Esophagus squamous epithelium (tissue), 4 donors: Measurements from ENCODE around the gene PADI6.

Experiments used
- CTCF ChIP-seq, 6 experiments: fragments of 450-650 bp in 4 of 6; fragments of 200-600 bp in 2 of 6; sonication (generic) in 2 of 6; IDR thresholded peaks; one replicate each; pipeline ENCODE4 v1.5.1; 2016 to 2019; ENCODE audit warnings: antibody characterized with exemption in 6 of 6, mild to moderate bottlenecking in 4 of 6, moderate library complexity in 4 of 6
- POLR2A ChIP-seq, 4 donors: fragments of 450-650 bp; IDR thresholded peaks; one replicate each; pipeline ENCODE4 v1.6.1; 2017; ENCODE audit warnings: antibody characterized with exemption in 4 of 4, mild to moderate bottlenecking in 4 of 4, moderate library complexity in 3 of 4

GRCh38 chr1:17404820-17405219 is 32.8 kb downstream of the PADI6 start:
- no peak for TF ChIP-seq POLR2A (IDR thresholded peaks at IDR 0.05)
- TF ChIP-seq CTCF (IDR thresholded peaks at IDR 0.05): no peak
